GM21360 (cell line): ENCODE results near the gene WWC2.
"Not testable (repeated sequence)": the region's sequence is repeated elsewhere in the genome, so short reads cannot be mapped to it uniquely, and the experiment has no call there.

ENCODE experiments used
- ATAC-seq: cut with Tn5 transposase; IDR thresholded peaks from one replicate; pipeline ENCODE4 v1.9.1; 2021; ENCODE audit warnings: mild to moderate bottlenecking, moderate library complexity; ENCODE audit not compliant: unreplicated experiment

WWC2 gene

DNA sequence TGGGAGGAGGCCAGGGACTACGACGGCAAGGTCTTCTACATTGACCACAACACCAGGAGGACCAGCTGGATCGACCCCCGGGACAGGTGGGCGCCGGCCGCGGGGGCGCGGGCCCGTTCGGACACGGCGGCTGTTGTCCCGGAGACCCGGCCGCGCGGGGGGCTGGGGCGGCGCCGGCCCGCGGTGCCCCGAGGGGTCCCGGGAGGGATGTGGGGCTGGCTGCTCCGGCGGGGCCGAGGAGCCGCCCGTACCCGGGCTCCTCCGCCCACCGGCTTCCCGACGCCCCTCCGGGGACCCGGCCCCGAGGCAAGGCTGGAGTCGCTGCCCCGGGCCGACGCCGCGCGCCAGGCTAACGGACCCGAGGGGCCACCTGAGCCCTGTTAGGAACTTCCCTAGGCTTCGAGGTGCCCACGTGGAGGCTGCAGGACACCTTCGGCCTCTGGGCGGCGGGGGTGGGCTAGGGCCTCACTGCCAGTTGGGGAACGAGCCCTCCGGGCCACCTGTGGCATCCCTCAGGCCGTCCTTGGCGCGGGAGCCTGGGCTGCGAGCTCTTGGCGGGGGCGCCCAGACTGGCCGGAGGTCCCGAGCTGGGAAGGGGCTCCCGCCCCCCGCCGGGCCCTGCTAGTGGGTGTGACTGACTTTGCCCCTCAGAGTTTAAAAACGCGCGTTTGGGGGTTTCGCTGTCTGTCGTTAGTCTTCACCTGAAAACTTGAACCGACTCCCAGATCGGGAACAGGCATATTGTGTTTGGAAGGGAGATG, 660 bp downstream of the WWC2 start:
- ATAC-seq = no peak

DNA sequence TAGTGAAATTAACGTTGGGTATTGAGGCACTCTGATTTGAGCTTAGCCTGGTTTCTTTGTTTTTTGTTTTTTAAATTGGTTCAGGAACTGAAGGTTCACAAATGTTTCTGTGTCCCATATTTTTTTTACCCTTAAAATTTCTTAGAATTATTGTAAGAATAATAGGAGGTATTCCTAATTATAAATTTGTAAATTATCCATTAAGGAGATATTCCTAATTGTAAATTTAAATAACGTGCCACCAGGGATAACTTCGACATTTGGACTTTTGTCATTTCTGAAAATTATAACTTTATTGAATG, 1.2 kb downstream of the WWC2 start:
- no peak for ATAC-seq

DNA sequence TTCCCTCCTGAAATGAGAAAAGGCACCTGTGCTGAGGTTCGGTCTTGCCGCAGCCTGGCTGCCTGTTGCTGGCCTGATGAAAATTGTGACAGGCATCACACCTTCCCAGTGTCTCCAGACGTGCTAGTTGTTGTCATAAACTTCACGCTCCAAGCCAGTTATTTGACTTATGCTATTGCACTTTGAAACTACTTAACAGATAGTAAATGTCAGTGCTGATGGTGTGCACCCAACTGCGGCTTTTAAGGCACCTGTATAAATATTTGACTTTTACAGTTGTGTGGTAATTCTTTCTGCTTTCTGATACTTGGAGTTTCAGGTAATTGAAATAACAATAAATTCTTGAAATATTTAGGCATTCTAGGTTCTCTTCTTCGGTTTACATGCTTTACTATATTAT, 1.8 kb downstream of the WWC2 start:
- no peak for ATAC-seq

DNA sequence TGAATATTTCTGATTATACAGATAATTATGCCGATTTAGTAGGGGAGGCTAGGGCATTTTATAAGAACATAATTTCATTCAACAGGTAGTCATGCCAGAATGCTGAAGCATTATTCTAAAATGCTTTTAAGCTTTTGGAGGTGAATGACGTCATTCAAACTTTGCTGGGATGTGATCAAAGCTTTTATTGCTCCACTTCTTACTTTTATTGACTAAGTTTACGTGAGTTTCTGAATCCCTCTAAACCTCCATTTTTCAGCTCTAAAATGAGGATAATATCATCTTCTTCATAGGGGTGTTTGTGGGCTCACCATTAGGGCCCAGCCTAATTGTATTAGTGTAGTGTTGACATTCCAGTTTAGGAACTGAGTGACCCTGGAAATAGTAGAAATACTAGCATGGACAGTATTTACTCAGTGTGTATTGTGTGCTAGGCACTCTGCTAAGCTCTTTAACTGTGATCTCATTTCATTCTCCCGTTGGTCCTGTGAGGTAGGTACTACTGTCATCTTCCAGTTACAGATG, 3.0 kb downstream of the WWC2 start:
- no peak for ATAC-seq

DNA sequence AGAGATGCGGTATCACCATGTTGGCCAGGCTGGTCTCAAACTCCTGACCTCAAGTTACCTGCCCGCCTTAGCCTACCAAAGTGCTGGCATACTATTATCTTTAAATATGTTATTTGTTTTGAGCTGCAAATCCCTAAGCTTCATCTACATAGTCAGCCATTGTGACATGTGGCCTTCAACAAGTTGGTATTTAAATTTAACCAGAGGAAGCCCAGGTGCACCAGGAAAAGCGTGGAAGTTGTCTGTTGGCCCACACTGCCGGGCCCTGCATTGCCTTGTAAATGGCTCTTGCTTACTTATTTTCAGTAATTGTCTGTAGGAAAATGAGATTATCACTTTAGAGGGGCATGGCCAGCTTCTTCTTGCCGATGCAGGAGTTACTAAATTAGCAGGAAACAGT, 6.0 kb downstream of the WWC2 start:
- no peak for ATAC-seq

DNA sequence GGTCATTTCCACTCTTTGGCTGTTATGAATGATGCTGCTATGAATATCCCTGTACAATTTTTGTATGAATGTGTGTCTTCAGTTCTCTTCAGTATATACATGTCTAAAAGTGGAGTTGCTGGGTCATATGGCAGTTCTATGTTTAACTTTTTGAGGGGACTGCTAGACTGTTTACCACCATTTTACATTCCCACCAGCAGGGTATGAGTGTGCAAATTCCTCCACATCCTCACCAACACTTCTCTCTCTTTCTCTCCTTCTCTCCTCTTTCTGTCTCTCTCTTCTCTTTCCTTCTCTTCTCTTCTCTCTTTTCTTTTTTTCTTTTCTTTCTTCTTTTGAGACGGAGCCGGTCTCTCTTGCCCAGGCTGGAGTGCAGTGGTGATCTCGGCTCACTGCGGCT, 7.8 kb downstream of the WWC2 start:
- no peak for ATAC-seq

DNA sequence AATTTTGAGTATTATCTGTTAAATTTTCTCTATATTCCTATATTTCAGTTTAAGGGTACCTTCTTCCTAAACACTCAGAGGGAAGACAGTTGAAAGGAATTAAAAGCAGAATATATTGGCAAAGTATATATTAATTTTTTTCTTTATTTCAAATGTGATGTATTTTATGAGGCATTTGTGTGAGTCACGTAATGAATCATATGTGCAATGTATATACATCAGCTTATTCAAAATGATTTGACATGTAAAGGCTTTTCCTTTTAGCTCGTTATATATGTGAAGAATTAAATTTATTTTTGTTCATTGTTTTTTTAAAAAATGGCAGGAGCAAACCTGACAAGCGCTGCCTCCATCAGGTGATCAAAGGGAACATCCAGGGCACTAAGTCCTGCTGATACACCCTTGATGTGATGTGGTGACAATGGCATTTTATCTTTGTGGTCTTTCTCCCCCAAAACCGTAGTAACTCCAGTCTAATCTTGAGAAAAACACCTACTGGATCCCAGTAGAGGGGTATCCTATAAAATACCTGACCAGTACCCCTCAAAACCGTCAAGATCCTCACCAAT, 8.9 kb downstream of the WWC2 start:
- no peak for ATAC-seq

DNA sequence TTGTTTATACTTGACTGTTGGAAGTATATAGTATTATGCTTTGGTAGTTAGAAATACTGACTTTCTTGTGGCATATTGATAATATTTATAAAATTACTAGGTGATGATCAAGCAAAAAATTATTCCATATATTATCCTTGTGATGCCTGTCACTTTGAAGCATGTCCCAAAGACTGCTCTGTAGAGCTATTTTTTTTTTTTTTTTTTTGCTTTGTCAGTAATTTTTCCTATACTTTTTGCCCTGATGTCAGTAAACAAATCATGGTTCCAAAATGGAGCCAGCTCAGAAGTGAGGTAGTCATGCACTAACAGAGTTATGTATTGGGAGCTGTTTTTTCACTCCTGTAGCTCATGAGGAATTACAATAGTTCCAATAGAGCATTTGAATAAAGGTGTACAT, 11.2 kb downstream of the WWC2 start:
- no peak for ATAC-seq

DNA sequence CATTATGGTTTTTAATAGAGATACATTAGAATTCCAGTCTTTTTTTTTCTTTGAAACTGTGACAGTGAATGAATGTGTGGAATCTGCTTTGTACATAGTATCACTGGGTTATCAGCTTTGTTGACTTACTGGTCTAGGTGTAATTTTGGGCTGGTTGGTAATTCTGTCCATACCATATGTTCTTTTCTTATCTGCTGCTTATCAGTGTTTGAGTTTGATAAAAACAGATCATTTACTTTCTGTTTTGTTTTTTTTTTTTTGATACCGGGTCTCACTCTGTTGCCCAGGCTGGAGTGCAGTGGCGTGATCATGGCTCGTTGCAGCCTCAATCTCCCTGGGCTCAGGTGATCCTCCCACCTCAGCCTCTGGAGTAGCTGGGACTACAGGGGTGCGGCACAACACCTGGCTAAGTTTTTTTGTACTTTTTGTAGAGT, 12.4 kb downstream of the WWC2 start:
- ATAC-seq = no peak

DNA sequence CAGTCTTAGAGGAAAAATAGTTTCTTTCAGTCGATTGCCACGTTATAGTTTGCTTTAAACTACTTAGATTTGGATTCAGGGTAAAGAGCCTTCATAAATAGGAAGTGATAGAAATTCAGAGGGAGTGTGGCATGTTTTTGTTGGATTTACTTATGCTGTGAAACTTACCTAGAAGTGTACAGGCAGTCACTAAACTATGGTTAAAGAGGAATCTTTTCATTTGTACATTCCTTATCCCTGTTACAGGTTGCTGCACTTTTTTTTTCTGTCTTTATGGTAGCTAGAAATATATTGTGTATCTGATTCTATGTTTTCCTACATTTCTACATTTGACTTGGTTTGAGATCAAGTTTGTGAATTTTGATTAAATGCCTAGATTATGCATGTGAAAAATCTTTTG, 19.1 kb downstream of the WWC2 start:
- no peak for ATAC-seq

DNA sequence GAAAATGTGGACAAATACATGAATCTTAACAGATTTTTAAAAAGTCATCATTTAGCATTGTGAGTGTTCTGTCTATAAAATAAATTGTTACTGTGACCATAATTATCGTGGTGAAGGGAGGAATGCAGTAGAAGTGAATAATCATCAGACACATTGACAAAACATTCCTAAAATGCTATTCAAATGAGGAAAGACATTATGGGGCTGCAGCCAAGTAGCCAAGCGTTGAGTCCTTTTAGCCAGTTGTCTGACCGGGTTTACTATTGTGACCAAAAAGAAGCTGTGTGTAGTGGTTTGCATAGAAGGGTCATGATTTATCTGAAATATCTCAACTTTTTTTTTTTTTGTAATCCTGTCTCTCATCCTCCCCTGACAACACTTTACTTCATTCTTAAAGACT, 19.5 kb downstream of the WWC2 start:
- ATAC-seq = no peak

DNA sequence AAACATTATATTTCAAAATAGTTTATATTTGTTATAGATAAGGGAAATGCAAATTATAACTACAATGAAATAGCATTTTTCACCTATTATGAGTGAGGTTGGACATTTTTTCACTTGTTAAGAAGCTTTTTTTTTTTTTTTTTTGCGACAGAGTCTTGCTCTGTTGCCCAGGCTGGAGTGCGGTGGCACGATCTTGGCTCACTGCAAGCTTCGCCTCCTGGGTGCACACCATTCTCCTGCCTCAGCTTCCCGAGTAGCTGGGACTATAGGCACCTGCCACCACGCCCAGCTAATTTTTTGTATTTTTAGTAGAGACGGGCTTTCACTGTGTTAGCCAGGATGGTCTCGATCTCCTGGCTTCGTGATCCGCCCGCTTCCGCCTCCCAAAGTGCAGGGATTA, 22.6 kb downstream of the WWC2 start:
- ATAC-seq = not testable (repeated sequence)

DNA sequence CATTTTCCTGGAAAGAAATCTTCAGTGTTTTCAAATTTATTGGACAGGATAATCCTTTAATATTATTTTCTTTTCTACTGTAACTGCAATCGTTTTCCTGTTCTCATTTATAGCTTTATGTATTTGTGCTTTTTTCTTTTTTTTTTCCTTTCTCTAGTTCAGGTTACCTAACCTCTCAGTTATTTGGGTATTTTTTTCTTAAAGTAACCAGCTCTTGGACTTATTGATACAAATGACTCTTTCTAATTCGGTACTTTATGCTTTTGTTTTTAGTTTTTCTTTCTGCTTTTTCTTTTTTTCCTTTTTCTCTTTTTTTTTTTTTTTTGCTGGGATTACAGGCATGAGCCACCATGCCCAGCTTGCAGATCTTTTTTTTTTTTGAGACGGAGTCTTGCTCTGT, 25.2 kb downstream of the WWC2 start:
- ATAC-seq = no peak

DNA sequence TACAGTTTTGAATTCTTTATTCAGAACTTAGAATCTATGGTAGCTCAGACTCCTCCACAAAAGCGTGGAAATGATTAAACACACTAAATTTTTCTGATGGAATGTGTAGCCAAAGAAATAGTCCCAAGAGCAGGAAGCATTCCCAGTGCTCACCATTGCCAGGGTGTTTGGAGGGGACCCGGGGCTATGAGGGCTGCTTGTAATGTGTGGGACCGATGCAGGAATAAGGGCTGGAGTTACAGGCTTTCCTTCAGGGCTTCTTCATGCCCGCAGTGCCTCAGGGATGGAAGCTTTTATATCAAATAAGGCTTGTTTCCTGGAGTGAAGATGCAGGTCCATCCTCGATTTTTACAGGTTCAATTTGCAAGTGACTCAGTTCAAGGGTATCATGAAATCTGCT, 25.8 kb downstream of the WWC2 start:
- no peak for ATAC-seq

DNA sequence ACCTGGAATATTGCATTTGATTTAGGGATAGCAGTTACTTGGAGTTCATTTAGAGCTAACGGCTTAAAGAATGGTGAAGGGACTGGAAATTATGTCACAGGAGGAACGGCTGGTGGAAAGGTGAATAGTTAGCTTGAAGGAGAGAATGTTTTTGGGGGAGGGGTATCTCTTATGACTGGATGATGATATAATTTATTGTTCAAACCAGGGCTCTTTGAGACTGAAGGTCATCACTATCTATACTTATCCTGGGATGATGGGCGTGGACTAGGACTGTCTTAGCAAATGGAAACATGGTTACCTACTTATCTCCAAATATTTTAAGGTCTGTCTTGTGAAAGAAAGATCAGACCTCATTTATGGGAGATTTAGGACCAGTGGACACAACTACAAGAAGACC, 30.1 kb downstream of the WWC2 start:
- ATAC-seq = no peak

DNA sequence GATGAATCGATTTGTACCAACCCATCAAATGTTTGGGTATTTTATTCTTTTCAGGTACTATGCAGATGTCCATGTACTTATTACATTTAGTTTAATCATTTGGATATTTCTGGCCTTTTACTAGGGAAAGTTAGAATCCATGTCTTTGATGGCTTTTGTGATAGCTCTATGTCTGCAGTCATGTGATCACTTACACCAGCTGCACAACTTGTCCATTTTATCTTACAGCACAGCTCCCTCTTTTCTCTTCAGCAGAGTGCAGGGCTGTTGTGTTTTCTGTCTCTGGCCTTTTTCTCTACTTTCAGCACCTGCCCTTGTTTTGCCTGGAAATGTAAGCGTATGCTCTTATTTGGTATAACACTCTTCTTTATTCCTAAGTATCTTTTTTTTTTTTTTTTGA, 30.6 kb downstream of the WWC2 start:
- ATAC-seq = no peak

DNA sequence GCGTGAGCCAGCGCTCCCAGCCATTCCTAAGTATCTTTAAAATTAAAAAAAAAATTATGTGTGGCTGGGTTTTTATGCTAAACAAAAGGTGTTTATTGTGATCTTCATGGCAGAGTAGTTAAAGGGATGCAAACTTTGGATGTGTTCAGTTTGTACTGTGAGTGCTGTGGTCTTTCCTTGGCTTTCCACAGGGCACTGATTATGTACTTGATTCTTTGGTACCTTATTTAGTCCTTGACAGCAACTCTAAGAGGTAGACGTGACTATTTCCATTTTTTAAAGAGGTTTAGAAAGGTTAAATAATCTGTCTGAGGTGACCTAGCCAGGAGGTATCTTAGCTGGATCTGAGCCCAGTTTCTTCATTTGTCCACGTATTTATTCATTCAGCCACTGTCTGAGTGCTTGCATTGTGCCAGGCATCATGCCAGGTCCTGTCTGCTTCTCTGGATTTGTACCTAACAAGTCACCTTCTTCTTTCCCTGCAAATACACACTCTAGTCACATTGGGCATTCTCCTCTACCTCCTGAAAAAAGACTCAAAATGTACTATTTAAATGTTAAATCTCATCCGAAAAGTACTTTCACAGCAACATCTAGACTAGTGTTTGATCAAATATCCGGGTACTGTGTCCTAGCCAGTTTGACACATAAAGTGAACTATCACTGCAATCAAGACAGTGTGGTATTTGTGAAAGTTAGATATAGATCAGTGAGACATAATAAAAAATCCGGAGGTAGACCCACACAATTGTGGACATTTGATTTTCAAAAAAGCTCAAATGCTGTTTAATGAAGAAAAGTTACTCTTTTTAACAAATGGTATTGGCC, 31.5 kb downstream of the WWC2 start:
- ATAC-seq = no peak

DNA sequence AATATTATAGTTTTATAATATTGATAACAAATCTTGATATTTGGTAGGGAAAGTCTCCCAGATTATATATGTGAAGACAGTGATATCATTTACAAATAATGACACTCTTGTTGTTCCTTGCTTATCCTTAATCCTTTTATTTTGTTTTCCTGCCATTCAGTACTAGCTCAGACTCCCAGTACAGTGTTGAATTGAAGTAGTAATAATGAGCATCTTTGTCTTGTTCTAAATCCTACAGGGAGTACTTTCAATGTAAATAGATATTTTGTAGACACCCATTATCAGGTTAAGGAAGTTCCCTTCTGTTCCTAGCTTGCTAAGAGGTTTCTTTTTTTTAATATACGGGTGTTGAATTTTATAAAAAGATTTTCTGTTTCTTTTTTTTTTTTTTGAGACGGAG, 33.0 kb downstream of the WWC2 start:
- ATAC-seq = no peak

DNA sequence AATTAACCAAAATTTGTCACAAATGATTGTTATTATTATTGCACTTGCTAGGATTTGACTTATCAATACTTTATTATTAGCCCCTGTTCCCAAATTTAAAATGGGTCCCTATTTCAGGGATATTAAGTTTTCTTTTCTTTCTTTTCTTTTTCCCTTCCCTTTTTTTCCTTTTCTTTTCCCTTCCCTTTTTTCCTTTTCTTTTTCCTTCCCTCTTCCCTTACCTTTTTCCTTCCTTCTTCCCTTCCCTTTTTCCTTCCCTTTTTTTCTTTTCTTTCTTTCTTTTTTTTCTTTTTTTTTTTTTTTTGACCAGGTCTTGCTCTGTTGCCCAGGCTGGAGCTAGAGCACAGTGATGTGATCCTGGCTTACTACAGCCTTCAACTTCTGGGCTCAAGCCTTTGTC, 33.8 kb downstream of the WWC2 start:
- ATAC-seq = no peak

DNA sequence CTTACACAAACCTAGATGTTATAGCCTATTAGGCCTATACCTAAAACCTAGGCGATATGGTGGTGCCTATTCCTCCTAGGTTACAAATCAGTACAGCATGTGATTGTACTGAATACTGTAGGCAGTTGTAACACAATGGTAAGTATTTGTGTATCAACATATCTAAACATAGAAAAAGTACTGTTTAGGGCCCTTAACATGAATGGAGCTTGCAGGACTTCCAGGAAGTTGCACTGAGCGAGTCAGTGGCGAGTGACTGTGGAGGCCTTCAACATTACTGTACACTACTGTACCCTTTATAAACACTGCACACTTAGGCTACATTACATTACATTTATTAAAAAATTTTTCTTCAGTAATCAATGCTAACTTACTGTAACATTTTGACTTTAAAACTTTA, 37.8 kb downstream of the WWC2 start:
- ATAC-seq = no peak

DNA sequence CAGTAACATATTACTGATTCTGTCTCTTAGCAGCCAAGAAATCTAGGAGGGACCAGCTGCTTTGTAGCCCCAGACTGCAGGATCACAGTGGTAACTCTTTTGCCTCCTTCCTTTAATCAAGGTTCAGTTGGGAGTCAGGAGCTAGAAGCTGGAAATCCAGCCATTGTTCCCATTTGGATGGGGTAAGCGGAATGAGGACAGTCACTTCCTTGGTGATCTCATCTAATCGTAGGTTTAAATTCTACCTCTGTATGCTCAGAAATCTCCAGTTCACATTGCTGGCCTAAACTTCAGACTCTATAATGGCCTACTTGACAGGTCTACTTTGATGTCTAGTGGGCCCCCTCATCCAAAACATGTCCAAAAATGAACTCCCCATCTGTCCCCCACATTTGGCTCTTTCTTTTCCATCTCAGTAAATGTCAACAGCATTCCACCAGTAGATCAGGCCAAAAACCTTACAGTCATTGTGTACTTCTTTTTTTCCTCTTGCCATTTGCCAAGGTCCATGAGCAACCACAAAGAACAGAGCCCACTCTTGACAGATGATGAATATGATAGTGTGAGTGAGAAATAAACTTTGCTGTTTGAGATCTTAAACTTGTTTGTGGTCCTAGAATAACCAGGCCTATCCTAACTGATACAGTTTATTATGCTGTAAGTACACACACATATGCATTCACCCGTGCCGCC, 40.1 kb downstream of the WWC2 start:
- ATAC-seq = no peak
